ENCODE results near the gene WBP11.

GRCh38 chr12:14780859-14781258 is 22.4 kb downstream of the WBP11 start:
- no peak for TF ChIP-seq EZH2 (IDR thresholded peaks at IDR 0.05; ENCODE audit: insufficient read depth, low read length)
- TF ChIP-seq CTCF (IDR thresholded peaks at IDR 0.05; ENCODE audit: insufficient read depth, low read depth, low read length), result no peak

Measured in astrocyte (in vitro differentiated cells and primary cell).